Neural cell (in vitro differentiated cells): ENCODE measurements around the gene ROBO1.

Experiments
- EP300 ChIP-seq: fragments of 450-650 bp; conservative IDR thresholded peaks from 2 replicates; pipeline ENCODE4 v1.6.1; 2014; ENCODE audit warnings: antibody characterized with exemption, mild to moderate bottlenecking, moderate library complexity; ENCODE audit not compliant: poor library complexity, severe bottlenecking
- EZH2 ChIP-seq: fragments of 200-600, 300-800 bp; shearing (Covaris generic), sonication (generic); IDR thresholded peaks from 2 replicates; pipeline ENCODE4 v1.6.1; 2014; ENCODE audit warnings: antibody characterized with exemption, low read length, borderline replicate concordance, mild to moderate bottlenecking; ENCODE audit not compliant: insufficient read depth, poor library complexity, severe bottlenecking
- MXI1 ChIP-seq: fragments of 450-650 bp; conservative IDR thresholded peaks from 2 replicates; pipeline ENCODE4 v1.6.1; 2014; ENCODE audit warnings: antibody characterized with exemption, mild to moderate bottlenecking; ENCODE audit not compliant: poor library complexity, severe bottlenecking
- POLR2AphosphoS5 ChIP-seq: IDR thresholded peaks from 2 replicates; pipeline ENCODE4 v1.6.1; 2012
- SMC3 ChIP-seq: fragments of 450-650 bp; conservative IDR thresholded peaks from 2 replicates; pipeline ENCODE4 v1.6.1; 2014; ENCODE audit warnings: antibody characterized with exemption, mild to moderate bottlenecking, moderate library complexity; ENCODE audit not compliant: poor library complexity
- TAF1 ChIP-seq: IDR thresholded peaks from 2 replicates; pipeline ENCODE4 v1.6.1; 2012; ENCODE audit warnings: low read depth
- TF ChIP-seq, protein P1 (sequence below): fragments of 450-650 bp; IDR thresholded peaks from 2 replicates; pipeline ENCODE4 v1.5.1; 2014; ENCODE audit warnings: antibody characterized with exemption, mild to moderate bottlenecking, moderate library complexity; ENCODE audit not compliant: poor library complexity, severe bottlenecking
- TF ChIP-seq, protein P2 (sequence below): IDR thresholded peaks from 2 replicates; pipeline ENCODE4 v1.6.1; 2012; ENCODE audit warnings: borderline replicate concordance

DNA sequence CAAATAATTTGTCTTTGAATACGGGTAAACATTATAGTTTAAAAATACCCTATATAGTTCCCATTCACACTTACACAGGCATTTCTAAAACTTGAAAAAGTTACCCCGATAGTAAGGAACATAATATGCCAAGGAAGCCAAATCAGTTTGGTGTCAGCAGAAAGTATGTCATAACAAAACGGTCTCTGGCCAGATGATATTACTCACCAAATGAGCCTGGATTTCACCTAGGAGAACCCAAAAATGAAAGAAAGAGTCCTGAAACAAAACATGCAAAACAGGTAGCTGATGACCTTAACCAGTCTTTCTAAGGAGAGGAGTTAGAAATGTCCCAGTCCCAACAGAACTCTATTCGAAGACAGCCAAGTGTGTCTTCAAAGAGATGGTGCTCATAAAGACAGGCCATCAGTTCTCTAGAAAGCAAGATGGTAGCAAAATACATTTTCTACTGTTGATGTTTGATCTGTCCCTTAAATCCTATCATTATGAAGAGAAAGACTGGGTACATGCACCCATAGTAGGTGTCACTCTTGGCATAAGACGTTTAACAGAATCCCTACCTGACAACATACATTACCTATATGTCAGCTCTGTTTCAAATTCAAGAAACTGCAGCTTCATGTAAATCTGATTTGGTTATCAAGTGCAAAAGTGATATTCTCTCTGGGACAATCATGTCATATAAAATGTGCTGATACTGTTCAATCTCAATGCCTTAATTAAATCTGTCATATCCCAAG is 942.5 kb downstream of the ROBO1 start:
- TF ChIP-seq, protein P1, sequence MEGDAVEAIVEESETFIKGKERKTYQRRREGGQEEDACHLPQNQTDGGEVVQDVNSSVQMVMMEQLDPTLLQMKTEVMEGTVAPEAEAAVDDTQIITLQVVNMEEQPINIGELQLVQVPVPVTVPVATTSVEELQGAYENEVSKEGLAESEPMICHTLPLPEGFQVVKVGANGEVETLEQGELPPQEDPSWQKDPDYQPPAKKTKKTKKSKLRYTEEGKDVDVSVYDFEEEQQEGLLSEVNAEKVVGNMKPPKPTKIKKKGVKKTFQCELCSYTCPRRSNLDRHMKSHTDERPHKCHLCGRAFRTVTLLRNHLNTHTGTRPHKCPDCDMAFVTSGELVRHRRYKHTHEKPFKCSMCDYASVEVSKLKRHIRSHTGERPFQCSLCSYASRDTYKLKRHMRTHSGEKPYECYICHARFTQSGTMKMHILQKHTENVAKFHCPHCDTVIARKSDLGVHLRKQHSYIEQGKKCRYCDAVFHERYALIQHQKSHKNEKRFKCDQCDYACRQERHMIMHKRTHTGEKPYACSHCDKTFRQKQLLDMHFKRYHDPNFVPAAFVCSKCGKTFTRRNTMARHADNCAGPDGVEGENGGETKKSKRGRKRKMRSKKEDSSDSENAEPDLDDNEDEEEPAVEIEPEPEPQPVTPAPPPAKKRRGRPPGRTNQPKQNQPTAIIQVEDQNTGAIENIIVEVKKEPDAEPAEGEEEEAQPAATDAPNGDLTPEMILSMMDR: no peak
- TF ChIP-seq EP300 (peak; percentile 82), POLR2AphosphoS5 (peak; percentile 58), MXI1 (no peak), EZH2 (no peak), TAF1 (no peak), SMC3 (no peak)
- TF ChIP-seq, protein P2, sequence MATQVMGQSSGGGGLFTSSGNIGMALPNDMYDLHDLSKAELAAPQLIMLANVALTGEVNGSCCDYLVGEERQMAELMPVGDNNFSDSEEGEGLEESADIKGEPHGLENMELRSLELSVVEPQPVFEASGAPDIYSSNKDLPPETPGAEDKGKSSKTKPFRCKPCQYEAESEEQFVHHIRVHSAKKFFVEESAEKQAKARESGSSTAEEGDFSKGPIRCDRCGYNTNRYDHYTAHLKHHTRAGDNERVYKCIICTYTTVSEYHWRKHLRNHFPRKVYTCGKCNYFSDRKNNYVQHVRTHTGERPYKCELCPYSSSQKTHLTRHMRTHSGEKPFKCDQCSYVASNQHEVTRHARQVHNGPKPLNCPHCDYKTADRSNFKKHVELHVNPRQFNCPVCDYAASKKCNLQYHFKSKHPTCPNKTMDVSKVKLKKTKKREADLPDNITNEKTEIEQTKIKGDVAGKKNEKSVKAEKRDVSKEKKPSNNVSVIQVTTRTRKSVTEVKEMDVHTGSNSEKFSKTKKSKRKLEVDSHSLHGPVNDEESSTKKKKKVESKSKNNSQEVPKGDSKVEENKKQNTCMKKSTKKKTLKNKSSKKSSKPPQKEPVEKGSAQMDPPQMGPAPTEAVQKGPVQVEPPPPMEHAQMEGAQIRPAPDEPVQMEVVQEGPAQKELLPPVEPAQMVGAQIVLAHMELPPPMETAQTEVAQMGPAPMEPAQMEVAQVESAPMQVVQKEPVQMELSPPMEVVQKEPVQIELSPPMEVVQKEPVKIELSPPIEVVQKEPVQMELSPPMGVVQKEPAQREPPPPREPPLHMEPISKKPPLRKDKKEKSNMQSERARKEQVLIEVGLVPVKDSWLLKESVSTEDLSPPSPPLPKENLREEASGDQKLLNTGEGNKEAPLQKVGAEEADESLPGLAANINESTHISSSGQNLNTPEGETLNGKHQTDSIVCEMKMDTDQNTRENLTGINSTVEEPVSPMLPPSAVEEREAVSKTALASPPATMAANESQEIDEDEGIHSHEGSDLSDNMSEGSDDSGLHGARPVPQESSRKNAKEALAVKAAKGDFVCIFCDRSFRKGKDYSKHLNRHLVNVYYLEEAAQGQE: no peak
